GM04503 (cell line): ENCODE data around the gene ASPDH.

Experiments used
- DNase-seq: peaks from one replicate; pipeline ENCODE4 v3.0.0-alpha.2; 2012; ENCODE audit warnings: low read depth

Gene ASPDH

GRCh38 chr19:50496189-50497021, 17.3 kb downstream of the ASPDH start:
- DNase-seq = no peak

DNA sequence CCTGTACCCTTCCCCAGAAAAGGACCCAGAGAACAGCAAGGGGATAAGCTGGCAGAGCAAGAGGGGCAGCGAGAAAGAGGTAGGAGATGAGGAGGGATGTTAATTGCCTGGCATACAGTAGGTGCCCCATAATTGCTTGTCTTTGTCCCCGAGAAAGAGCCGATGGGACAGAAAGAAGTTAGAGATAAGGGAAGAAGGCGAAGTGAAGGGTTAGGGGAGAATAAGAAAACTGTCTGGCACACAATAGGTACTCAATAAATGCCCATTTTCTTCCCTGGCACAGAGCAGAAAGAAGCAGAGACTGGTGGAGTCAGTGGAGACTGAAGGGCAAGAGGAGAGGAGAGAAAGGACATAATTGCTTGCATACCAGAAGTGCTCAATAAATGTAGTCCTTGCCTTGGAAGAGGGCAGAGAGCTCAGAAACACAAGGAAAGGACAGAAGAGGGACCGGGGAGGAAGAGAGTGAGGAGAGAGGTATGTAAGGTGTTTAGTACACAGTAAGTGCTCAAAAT, 18.6 kb downstream of the ASPDH start:
- DNase-seq = no peak

DNA sequence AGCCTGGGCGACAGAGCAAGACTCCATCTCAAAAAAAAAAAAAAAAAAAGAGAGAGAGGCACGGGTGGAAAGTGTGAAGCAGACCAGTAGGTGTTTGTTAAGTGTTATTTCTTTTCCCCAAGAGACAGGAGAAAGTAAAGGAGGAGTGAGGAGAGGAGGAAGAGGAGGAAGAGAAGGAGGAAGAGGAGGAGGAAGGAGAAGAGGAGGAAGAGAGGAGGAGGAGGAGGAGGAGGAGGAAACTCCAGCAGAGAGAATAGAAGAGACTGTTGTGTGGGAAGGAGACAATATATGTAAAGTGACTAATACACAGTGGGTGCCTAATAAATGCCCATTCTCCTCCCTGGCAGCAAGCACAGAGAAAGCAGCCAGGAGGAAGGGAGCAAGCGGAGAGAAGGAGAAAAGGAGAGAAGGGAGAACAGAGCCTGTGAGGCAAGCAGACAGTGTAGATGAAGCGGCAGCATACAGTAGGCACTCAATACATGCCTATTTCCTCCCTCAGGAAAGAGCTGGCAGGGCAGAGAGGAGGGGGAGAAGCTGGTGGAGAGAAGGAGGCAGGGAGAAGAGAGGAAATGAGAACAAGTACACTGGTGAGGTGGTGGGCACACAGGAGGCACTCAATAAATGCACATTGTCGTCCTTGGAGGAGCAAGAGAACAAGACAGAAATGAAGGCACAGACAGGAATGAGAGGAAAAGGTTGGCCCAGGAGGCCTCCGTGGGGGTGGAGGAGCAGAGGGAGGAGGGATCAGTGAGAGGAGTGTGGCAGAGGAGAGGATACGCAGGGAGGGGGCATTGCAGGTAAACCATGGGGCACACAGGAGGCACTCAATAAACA, 19.3 kb downstream of the ASPDH start:
- no peak for DNase-seq

DNA sequence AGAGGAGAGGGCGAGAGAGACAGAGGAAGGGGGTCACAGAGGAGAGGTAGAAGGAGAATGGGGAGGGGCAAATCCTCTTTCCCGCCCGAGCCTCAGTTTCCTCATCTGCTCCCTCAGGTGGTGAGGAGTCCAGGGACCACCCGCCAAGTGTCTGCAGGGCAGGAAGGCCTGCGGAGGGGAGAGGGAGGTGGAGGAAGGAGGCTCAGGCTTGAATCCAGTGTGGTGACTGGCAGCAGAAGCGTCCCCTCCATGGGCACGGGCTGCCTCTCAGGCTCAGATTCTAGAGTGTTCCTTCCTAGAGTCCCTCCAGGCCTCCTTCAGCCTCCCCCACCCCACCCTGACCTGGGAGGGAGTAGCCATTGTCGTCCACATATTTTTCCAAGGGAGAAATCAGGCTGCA, 20.5 kb downstream of the ASPDH start:
- DNase-seq = no peak

- DNase-seq = no peak
Measured at GRCh38 chr19:50492303-50493052, 21.2 kb downstream of the ASPDH start.

GRCh38 chr19:50490991-50491472, 22.7 kb downstream of the ASPDH start:
- no peak for DNase-seq

GRCh38 chr19:50490411-50490811, 23.3 kb downstream of the ASPDH start:
- DNase-seq = no peak

DNA sequence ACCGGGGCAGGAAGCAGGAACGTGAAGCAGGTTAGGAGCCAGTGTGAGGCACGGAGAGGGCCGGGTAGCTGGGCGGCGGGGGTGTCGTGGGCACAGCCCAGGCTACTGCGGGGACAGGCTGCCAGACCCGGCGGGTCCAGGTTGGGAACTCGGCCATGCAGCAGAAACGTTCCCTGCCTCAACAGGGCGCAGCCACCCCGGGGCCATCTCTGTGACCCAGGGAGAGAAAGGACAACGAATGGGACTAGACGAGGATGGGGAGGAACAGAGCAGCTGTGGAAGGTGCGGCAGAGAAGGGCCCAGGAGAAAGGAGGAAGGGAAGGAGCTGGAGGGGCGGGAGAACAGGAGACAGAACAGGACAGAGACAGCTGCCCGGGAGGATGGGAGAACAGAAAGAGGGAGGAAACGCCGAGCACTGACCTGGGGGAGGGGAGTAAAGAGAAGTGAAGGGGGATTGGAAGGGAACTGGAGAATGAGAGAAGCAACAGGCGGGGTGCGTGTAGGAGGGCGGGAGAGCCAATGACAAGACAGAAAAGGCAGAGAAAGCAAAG, 24.2 kb downstream of the ASPDH start:
- no peak for DNase-seq

GRCh38 chr19:50488389-50489194, 25.1 kb downstream of the ASPDH start:
- no peak for DNase-seq

- no peak for DNase-seq
Measured at GRCh38 chr19:50486823-50487515, 26.7 kb downstream of the ASPDH start.

DNA sequence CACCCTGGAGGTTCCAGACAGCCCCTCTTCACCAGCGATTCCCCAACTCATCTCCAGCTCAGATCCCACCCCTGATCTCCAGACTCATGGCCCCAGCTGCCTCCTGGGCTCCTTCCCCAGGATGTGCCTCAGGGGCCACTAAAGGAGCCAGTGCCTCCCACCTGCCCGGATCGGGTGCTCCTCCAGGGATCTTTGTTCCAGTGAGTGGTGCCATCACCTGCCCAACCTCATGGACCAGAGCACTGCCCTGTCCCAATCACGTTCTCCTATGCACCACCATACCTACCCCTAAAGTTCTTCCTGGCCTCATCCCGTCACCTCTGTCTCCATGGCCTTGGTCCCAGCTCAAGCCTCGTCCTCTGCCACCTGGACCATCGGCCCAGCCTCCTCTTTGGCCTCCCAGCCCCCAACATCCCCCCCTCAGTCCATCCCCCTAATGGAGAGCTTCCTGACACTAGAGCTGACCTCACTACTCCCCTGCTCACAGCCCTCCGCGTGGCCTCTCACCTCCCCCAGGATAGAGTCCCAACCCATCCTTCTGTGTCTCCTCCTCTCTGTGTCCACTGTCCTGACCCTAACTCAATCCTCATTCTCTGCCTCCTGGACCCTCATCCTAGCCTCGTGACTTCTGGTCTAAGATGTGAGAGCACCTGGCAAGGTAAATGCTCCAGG, 28.3 kb downstream of the ASPDH start:
- DNase-seq = no peak

GRCh38 chr19:50482916-50483315, 30.8 kb downstream of the ASPDH start:
- no peak for DNase-seq

- DNase-seq = no peak
Measured at GRCh38 chr19:50482271-50482855, 31.4 kb downstream of the ASPDH start.

DNA sequence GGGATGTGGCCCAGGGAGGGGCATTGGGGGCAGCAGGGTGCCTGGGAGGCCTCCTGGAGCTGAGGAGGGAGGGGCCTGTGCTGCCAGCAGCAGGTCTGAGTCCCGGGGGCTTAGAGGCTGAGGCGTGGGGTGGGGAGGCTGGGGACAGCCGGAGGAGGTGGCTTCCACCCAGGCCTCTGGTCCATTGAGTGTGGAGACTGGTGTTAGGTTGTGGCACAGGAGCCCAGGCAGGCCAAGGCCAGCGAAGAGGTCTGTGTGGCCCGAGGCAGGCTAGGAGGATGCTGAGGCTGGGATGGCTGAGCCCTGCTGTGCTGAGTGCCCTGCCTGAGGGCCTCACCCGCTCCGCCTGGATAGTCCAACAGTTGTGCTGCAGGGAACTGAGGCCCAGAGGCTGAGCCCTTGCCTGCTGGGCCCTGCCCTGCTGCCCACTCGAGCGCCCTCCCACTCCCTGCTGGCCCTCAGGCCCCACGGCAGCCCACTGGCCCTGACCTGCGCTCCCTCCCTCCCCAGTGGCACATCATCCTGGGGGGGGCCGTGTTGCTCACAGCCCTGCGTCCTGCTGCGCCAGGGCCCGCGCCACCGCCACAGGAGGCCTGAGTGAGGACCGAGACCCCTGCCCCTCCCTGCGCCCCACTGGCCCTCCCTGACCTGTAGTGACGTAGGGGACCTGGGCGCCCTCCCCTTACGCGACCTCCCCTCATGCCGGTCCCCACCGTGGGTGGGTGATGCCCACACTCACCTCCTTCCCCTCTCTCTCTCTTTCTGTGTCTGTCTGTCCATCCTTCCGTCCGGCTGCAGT, 32.2 kb downstream of the ASPDH start:
- no peak for DNase-seq

DNA sequence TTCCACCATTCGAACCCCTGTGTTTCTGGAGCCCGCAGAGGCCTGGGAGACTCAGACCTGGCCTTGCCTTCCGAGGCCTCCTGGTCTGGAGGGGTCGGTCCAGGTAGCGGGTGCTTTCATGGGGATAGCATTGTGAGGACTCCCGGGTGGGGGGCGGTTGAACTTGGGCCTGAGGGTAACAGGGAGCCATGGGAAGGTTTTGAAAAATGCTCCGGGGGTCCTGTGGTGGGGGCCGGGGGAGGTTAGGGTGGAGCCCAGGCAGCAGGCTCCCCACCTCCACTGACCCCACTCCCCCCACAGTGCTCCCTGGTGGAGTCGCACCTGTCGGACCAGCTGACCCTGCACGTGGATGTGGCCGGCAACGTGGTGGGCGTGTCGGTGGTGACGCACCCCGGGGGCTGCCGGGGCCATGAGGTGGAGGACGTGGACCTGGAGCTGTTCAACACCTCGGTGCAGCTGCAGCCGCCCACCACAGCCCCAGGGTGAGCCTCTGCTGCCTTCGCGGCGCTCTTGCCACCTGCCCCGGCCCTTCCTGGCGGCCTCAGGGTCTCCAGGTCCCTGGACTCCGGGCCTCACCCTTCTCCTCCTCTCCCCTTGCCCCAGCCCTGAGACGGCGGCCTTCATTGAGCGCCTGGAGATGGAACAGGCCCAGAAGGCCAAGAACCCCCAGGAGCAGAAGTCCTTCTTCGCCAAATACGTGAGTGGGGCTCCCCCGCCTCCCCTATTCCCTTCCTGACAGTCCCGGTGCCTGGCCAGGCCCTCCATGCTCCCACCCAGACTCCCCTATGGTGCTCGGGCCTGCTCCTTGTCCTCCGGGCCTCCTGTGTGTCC, 33.2 kb downstream of the ASPDH start:
- no peak for DNase-seq

GRCh38 chr19:50479761-50480251, 33.9 kb downstream of the ASPDH start:
- no peak for DNase-seq

- no peak for DNase-seq
Measured at GRCh38 chr19:50478901-50479715, 34.6 kb downstream of the ASPDH start.
